ENCODE results near the gene SLC35F3.

GRCh38 chr1:234327577-234328164 lies 423.2 kb downstream of the SLC35F3 start:
- TF ChIP-seq MYC (IDR thresholded peaks at IDR 0.05; ENCODE audit: low read depth, low read length) (no peak), CTCF (IDR thresholded peaks at IDR 0.05; ENCODE audit: low read depth, low read length) (no peak)

Measured in NB4 (cell line).